RWPE2 (cell line): ENCODE results near the gene LINGO4.

Experiments used
- ATAC-seq: fragments of 200-7000 bp; cut with Tn5 transposase; 3 replicates; pipeline ENCODE4 v1.9.1; 2021; ENCODE audit warnings: low read depth
- DNase-seq: peaks from one replicate; pipeline ENCODE4 v3.0.0-alpha.2; 2020; ENCODE audit warnings: low spot score
- H3K27ac ChIP-seq: fragments of 450-650 bp; 2 replicates; pipeline ENCODE4 v1.5.1; 2017; ENCODE audit warnings: mild to moderate bottlenecking; ENCODE audit not compliant: poor library complexity, severe bottlenecking
- H3K27me3 ChIP-seq: fragments of 250-450 bp; sonication (Bioruptor Pico); 2 replicates; pipeline ENCODE4 v1.5.1; 2021; ENCODE audit warnings: mild to moderate bottlenecking, moderate library complexity; ENCODE audit not compliant: insufficient read depth, poor library complexity, severe bottlenecking
- H3K36me3 ChIP-seq: fragments of 250-450 bp; sonication (Bioruptor Pico); 2 replicates; pipeline ENCODE4 v1.5.1; 2020; ENCODE audit warnings: low read depth, mild to moderate bottlenecking, moderate library complexity
- H3K4me1 ChIP-seq: fragments of 250-450 bp; sonication (Bioruptor Pico); 2 replicates; pipeline ENCODE4 v1.5.1; 2021; ENCODE audit warnings: mild to moderate bottlenecking, moderate library complexity; ENCODE audit not compliant: insufficient read depth, poor library complexity, severe bottlenecking
- H3K4me3 ChIP-seq: fragments of 250-450 bp; sonication (Bioruptor Pico); 2 replicates; pipeline ENCODE4 v1.5.1; 2021; ENCODE audit warnings: mild to moderate bottlenecking, moderate library complexity; ENCODE audit not compliant: severe bottlenecking
- H3K9me3 ChIP-seq: fragments of 250-450 bp; sonication (Bioruptor Pico); 2 replicates; pipeline ENCODE4 v1.5.1; 2021; ENCODE audit warnings: mild to moderate bottlenecking, moderate library complexity; ENCODE audit not compliant: severe bottlenecking
- TF ChIP-seq, protein P1 (sequence below): fragments of 450-650 bp; IDR thresholded peaks from one replicate; pipeline ENCODE4 v1.5.1; 2017; ENCODE audit warnings: mild to moderate bottlenecking, moderate library complexity; ENCODE audit not compliant: poor library complexity, severe bottlenecking

Gene LINGO4

GRCh38 chr1:151805066-151805820, at the start of gene LINGO4:
LINGO4 (minus strand) TSS chr1:151805419; CDS start chr1:151802704, 2,715 bp downstream.
- H3K36me3 ChIP-seq, result no peaks in the 10 kb centered on the region
- H3K4me3 ChIP-seq, result no peak within 1 kb of the TSS
- TF ChIP-seq, protein P1, sequence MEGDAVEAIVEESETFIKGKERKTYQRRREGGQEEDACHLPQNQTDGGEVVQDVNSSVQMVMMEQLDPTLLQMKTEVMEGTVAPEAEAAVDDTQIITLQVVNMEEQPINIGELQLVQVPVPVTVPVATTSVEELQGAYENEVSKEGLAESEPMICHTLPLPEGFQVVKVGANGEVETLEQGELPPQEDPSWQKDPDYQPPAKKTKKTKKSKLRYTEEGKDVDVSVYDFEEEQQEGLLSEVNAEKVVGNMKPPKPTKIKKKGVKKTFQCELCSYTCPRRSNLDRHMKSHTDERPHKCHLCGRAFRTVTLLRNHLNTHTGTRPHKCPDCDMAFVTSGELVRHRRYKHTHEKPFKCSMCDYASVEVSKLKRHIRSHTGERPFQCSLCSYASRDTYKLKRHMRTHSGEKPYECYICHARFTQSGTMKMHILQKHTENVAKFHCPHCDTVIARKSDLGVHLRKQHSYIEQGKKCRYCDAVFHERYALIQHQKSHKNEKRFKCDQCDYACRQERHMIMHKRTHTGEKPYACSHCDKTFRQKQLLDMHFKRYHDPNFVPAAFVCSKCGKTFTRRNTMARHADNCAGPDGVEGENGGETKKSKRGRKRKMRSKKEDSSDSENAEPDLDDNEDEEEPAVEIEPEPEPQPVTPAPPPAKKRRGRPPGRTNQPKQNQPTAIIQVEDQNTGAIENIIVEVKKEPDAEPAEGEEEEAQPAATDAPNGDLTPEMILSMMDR, result no peak
- no peaks in the 10 kb centered on the region for H3K9me3 ChIP-seq
- H3K4me1 ChIP-seq, result no peaks in the 10 kb centered on the region
- H3K27me3 ChIP-seq, result no peaks in the 10 kb centered on the region
- no peak for ATAC-seq
- H3K27ac ChIP-seq, result no peak within 1 kb of the TSS
- no peak for DNase-seq

DNA sequence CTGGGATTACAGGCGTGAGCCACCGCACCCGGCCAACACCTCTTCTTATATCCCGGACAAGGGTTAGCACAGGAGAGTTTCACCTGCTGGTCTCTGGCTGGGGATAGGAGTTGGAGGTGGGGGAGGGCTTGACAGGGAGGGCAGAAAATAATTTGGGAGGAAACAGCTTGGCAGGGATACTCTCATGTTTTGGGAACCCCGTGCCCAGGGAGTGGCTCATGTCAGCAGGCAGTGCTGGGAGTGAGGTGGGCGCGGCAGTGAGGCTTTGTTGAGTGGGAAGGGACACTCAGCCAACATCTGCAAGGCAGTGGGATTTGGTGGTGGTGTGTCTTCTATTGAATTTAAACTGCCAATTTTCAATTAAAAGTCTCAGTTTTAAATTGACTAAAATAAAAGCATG, 49.4 kb upstream of the LINGO4 start:
- no peaks in the 10 kb centered on the region for H3K9me3 ChIP-seq
- no peak for ATAC-seq
- no peak overlapping the region for H3K27ac ChIP-seq
- no peaks in the 10 kb centered on the region for H3K36me3 ChIP-seq
- peaks cover 12% of the 10 kb centered on the region for H3K4me1 ChIP-seq
- H3K4me3 ChIP-seq, result no peak overlapping the region
- DNase-seq, result no peak
- TF ChIP-seq, protein P1, result no peak
- no peaks in the 10 kb centered on the region for H3K27me3 ChIP-seq

DNA sequence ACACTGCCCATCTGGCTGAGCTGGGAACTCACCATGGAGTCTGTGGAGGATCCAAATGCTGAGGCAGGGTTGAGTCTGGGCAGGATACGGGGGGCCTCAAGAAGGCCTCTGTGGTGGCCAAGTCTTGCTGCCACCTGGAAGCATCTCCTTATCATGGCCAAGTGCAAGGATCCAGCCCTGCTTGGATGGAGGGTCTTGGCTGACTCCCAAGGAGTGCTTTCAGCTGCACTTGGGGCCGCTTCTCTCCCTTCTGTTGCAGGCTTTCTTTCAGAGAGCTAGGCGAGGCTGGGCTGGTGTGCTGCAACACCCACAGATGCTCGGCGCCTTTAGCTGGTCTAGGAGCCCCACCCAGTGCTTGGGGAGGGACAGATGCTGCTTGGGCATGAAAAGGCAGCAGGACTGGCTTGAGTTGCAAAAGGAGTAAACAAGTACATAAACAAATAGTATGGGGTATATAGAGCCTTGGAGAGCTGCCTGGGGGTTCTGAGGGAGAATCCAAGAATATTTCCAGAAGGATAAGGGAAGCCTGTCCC, 48.3 kb upstream of the LINGO4 start, which contains the start of gene THEM5:
Gene THEM5, minus strand, starts transcription at position 302 of the 533 bp plus-strand sequence. Its CDS starts 147 bp downstream, at position 155.
- TF ChIP-seq, protein P1, result no peak
- H3K36me3 ChIP-seq, result no peaks in the 10 kb centered on the region
- H3K4me3 ChIP-seq, result no peak within 1 kb of the TSS

GRCh38 chr1:151852733-151853132, 47.5 kb upstream of the LINGO4 start:
- H3K4me1 ChIP-seq, result peaks cover under 1% of the 10 kb centered on the region
- no peak overlapping the region for H3K4me3 ChIP-seq
- DNase-seq, result no peak
- no peaks in the 10 kb centered on the region for H3K36me3 ChIP-seq
- H3K27ac ChIP-seq, result no peak overlapping the region
- no peaks in the 10 kb centered on the region for H3K27me3 ChIP-seq
- ATAC-seq, result no peak
- H3K9me3 ChIP-seq, result no peaks in the 10 kb centered on the region
- TF ChIP-seq, protein P1, result no peak

More for the DNA sequence above, 48.3 kb upstream of the LINGO4 start, which contains the start of gene THEM5:
- Histone ChIP-seq H3K27ac (no peak within 1 kb of the TSS), H3K27me3 (no peaks in the 10 kb centered on the region), H3K4me1 (peaks cover 8% of the 10 kb centered on the region), H3K9me3 (no peaks in the 10 kb centered on the region)
- DNase-seq, result no peak
- ATAC-seq, result no peak; the same call in 2 of the 3 replicates

DNA sequence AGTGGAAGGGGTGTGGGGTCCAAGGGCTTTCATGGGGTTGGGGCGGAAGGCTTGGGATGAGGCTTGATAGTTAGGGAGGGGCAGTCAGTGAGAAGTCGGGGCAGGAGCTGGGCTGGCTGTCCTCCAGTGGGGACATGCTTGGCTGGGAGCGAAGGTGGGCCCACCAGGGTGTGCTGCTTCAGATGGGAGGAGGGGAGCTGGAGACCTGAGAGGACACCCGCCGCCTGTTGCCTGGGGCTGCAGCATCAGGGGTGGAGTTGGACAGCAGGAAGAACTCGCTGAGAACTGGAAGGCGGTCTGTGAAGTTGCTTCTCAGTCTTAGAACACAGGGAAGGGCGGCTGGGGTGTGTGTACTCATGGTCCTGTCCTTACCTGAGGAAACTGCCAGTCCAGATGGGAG, 46.7 kb upstream of the LINGO4 start:
- Histone ChIP-seq H3K4me3 (no peak overlapping the region), H3K9me3 (no peaks in the 10 kb centered on the region), H3K27me3 (no peaks in the 10 kb centered on the region), H3K4me1 (no peaks in the 10 kb centered on the region), H3K27ac (no peak overlapping the region), H3K36me3 (no peaks in the 10 kb centered on the region)
- DNase-seq, result no peak
- no peak for ATAC-seq
- TF ChIP-seq, protein P1, result no peak
